GM12878 (cell line): ENCODE data around the gene CXCL9. TPM values are rescaled to one million over a fixed set of nuclear protein-coding genes. Genes with fewer than 3 reads are reported as not detected.

Experiments used
- ATAC-seq: fragments of 200-7000 bp; cut with Tn5 transposase; 3 replicates; pipeline ENCODE4 v1.9.1; 2020; ENCODE audit warnings: mild to moderate bottlenecking, moderate library complexity
- BruUV-seq: library from RNA; stranded (reverse); fragments of 400-500 nt; replicated peaks from 2 replicates; lab custom pipeline; 2021; lab: Mats Ljungman, UMichigan
- CTCF ChIA-PET: fragments of 300-600 bp; sonication (Branson Sonifier 250); formaldehyde crosslinking; extraction: SDS; loops from one replicate; lab custom pipeline; 2021; ENCODE audit warnings: inconsistent platforms; lab: Yijun Ruan, JAX
- POLR2A ChIA-PET: fragments of 350-600 bp; formaldehyde crosslinking; extraction: SDS; loops from one replicate; lab custom pipeline; 2021; ENCODE audit warnings: inconsistent platforms; lab: Charles Lee
- RAD21 ChIA-PET: fragments of 300-600 bp; sonication (Branson Sonifier 250); formaldehyde crosslinking; loops from one replicate; lab custom pipeline; 2023; ENCODE audit warnings: antibody characterized with exemption; ENCODE audit not compliant: unreplicated experiment; lab: Charles Lee
- SMC1A ChIA-PET: fragments of 300-600 bp; sonication (Branson Sonifier 250); formaldehyde crosslinking; loops from one replicate; lab custom pipeline; 2023; ENCODE audit not compliant: unreplicated experiment, uncharacterized antibody; lab: Charles Lee
- DNase-seq: peaks from one replicate; pipeline ENCODE4 v3.0.0-alpha.2; 2011; ENCODE audit warnings: low read depth, low spot score
- FAIRE-seq: peaks from 3 replicates; lab custom pipeline; 2011; peaks lifted over from hg19 to GRCh38; lab: Jason Lieb, UNC
- H2AFZ ChIP-seq: 2 replicates; pipeline ENCODE4 v1.6.0; 2011; ENCODE audit warnings: low read depth, low read length, control low read depth; ENCODE audit not compliant: control insufficient read depth
- H3K27ac ChIP-seq: 2 replicates; pipeline ENCODE4 v1.5.1; 2011; ENCODE audit warnings: control low read depth; ENCODE audit not compliant: control insufficient read depth, insufficient read depth
- H3K27me3 ChIP-seq, 2 experiments: replicated peaks in 1 of 2; 2 replicates each; pipeline versions ENCODE4 v1.6.0 to v1.6.1; 2011; ENCODE audit warnings: low read length in 1 of 2; ENCODE audit not compliant: control insufficient read depth in 2 of 2, insufficient read depth in 2 of 2
- H3K36me3 ChIP-seq, 2 experiments: 2 replicates each; pipeline ENCODE4 v1.5.1; 2011; ENCODE audit warnings: low read length in 1 of 2; ENCODE audit not compliant: control insufficient read depth in 2 of 2, insufficient read depth in 2 of 2
- H3K4me1 ChIP-seq: 2 replicates; pipeline ENCODE4 v1.6.1; 2011; ENCODE audit warnings: mild to moderate bottlenecking, low read length, moderate library complexity, mixed read lengths; ENCODE audit not compliant: control insufficient read depth, insufficient read depth
- H3K4me2 ChIP-seq: 2 replicates; pipeline ENCODE4 v1.6.0; 2011; ENCODE audit warnings: control low read depth; ENCODE audit not compliant: control insufficient read depth, insufficient read depth
- H3K4me3 ChIP-seq: fragments of 200-600 bp; sonication (generic); 2 replicates; pipeline ENCODE4 v1.5.1; 2016
- H3K79me2 ChIP-seq: 2 replicates; pipeline ENCODE4 v1.6.0; 2011; ENCODE audit warnings: low read length; ENCODE audit not compliant: control insufficient read depth, insufficient read depth
- H3K9ac ChIP-seq: 2 replicates; pipeline ENCODE4 v1.8.0; 2011; ENCODE audit warnings: low read length, control low read depth, mixed read lengths; ENCODE audit not compliant: control insufficient read depth, insufficient read depth
- H3K9me3 ChIP-seq: replicated peaks from 3 replicates; pipeline ENCODE4 v1.5.1; 2011; ENCODE audit warnings: mild to moderate bottlenecking, low read length; ENCODE audit not compliant: control insufficient read depth, insufficient read depth
- H4K20me1 ChIP-seq: 2 replicates; pipeline ENCODE4 v1.6.0; 2011; ENCODE audit not compliant: control insufficient read depth, insufficient read depth
- EZH2 ChIP-seq: IDR thresholded peaks from 2 replicates; pipeline ENCODE4 v1.6.1; 2012; ENCODE audit warnings: low read depth, mild to moderate bottlenecking, control low read depth, inconsistent platforms, low read length, borderline replicate concordance; ENCODE audit not compliant: control insufficient read depth
- HDGF ChIP-seq: fragments of 450-650 bp; IDR thresholded peaks from 2 replicates; pipeline ENCODE4 v1.6.1; 2016; ENCODE audit warnings: antibody characterized with exemption
- JUND ChIP-seq: IDR thresholded peaks from 2 replicates; pipeline ENCODE4 v1.6.1; 2012; ENCODE audit warnings: low read depth, mild to moderate bottlenecking, low read length, improper control_type of control experiment, moderate library complexity
- LARP7 ChIP-seq: fragments of 450-650 bp; IDR thresholded peaks from 2 replicates; pipeline ENCODE4 v1.6.1; 2017; ENCODE audit warnings: mild to moderate bottlenecking
- MEF2A ChIP-seq: IDR thresholded peaks from 2 replicates; pipeline ENCODE4 v1.6.1; 2011; ENCODE audit warnings: low read depth, mild to moderate bottlenecking, low read length, moderate library complexity; ENCODE audit not compliant: insufficient read depth
- NRF1 ChIP-seq: conservative IDR thresholded peaks from 2 replicates; pipeline ENCODE4 v1.6.1; 2011; ENCODE audit warnings: mild to moderate bottlenecking, low read depth, low read length, improper control_type of control experiment
- PML ChIP-seq: IDR thresholded peaks from 2 replicates; pipeline ENCODE4 v1.6.1; 2012; ENCODE audit warnings: low read length, inconsistent platforms
- RAD21 ChIP-seq: IDR thresholded peaks from 2 replicates; pipeline ENCODE4 v1.6.1; 2011; ENCODE audit warnings: mild to moderate bottlenecking, low read depth, low read length, moderate library complexity; ENCODE audit not compliant: insufficient read depth
- RFX5 ChIP-seq: IDR thresholded peaks from 2 replicates; pipeline ENCODE4 v1.6.1; 2011; ENCODE audit warnings: low read depth, low read length, improper control_type of control experiment
- SRF ChIP-seq, 2 experiments: IDR thresholded peaks; 2 replicates each; pipeline ENCODE4 v1.6.1; 2011; ENCODE audit warnings: low read depth in 2 of 2, low read length in 2 of 2, mild to moderate bottlenecking in 1 of 2, moderate library complexity in 1 of 2
- TCF12 ChIP-seq: IDR thresholded peaks from 2 replicates; pipeline ENCODE4 v1.6.1; 2011; ENCODE audit warnings: low read depth, mild to moderate bottlenecking, low read length
- WGBS: methylation state at CpG from one replicate; pipeline ENCODE4 v1.1.6; 2016; ENCODE audit warnings: low lambda C conversion rate; ENCODE audit not compliant: insufficient replicate concordance, insufficient coverage; ENCODE audit errors: missing lambda C conversion rate; 5-methylcytosine and 5-hydroxymethylcytosine counted together
- in situ Hi-C: fragments of 300-500 bp; cut with MboI; formaldehyde crosslinking; loops from 9 replicates; pipeline ENCODE4 v1.14.3; 2018; ENCODE audit warnings: mixed read lengths
- intact Hi-C: fragments of 100-400 bp; cut with micrococcal nuclease; formaldehyde crosslinking; loops from one replicate; pipeline ENCODE4 v1.14.2; 2022; ENCODE audit not compliant: unreplicated experiment
- polyA plus RNA-seq, 11 experiments: library from polyadenylated mRNA; depleted of rRNA in 4 of 11; unstranded in 6 of 11; stranded (reverse) in 5 of 11; fragments of >200 nt; fragmentation: Nextera tagmentation in 4 of 11; fragmentation: Illumina TruSeq in 1 of 11; extraction: Ambion mirVana in 4 of 11; extraction: Trizol in 1 of 11; gene quantifications; 1 replicate in 1 of 11; 2 replicates in 10 of 11; pipeline versions ENCODE4 v1.2.1 to v1.2.3, GENCODE V29; 2011 to 2016; ENCODE audit warnings: inconsistent platforms in 2 of 11, missing spikeins in 2 of 11, low read depth in 1 of 11
- total RNA-seq, 4 experiments: library from RNA; depleted of rRNA in 3 of 4; stranded (reverse); fragments of >200 nt in 3 of 4; fragmentation: Illumina TruSeq in 1 of 4; extraction: Trizol in 1 of 4; gene quantifications; 2 replicates each; pipeline versions ENCODE4 v1.2.1 to v1.2.3, GENCODE V29; 2013 to 2021
- TF ChIP-seq, protein P1 (sequence below): fragments of 450-650 bp; formaldehyde crosslinking; IDR thresholded peaks from 2 replicates; pipeline ENCODE4 v1.4.0; 2020; ENCODE audit warnings: mild to moderate bottlenecking, moderate library complexity
- TF ChIP-seq, protein P2 (sequence below): fragments of 450-650 bp; IDR thresholded peaks from 2 replicates; pipeline ENCODE4 v1.6.1; 2014; ENCODE audit warnings: mild to moderate bottlenecking

Gene CXCL9
- total and polyA plus RNA-seq, 10 of the 15 experiments (the other 5 are each of a cell fraction or from before 2014, with no cell fraction given), result 0.03 to 0.46 (median 0.22) TPM; not detected in 1

- no peak for TF ChIP-seq MEF2A
- TF ChIP-seq TCF12, result no peak
- TF ChIP-seq HDGF, result no peak
- no peak for TF ChIP-seq RAD21
- no peak for TF ChIP-seq PML
- no peak for TF ChIP-seq LARP7
- TF ChIP-seq, protein P1, sequence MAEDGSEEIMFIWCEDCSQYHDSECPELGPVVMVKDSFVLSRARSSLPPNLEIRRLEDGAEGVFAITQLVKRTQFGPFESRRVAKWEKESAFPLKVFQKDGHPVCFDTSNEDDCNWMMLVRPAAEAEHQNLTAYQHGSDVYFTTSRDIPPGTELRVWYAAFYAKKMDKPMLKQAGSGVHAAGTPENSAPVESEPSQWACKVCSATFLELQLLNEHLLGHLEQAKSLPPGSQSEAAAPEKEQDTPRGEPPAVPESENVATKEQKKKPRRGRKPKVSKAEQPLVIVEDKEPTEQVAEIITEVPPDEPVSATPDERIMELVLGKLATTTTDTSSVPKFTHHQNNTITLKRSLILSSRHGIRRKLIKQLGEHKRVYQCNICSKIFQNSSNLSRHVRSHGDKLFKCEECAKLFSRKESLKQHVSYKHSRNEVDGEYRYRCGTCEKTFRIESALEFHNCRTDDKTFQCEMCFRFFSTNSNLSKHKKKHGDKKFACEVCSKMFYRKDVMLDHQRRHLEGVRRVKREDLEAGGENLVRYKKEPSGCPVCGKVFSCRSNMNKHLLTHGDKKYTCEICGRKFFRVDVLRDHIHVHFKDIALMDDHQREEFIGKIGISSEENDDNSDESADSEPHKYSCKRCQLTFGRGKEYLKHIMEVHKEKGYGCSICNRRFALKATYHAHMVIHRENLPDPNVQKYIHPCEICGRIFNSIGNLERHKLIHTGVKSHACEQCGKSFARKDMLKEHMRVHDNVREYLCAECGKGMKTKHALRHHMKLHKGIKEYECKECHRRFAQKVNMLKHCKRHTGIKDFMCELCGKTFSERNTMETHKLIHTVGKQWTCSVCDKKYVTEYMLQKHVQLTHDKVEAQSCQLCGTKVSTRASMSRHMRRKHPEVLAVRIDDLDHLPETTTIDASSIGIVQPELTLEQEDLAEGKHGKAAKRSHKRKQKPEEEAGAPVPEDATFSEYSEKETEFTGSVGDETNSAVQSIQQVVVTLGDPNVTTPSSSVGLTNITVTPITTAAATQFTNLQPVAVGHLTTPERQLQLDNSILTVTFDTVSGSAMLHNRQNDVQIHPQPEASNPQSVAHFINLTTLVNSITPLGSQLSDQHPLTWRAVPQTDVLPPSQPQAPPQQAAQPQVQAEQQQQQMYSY, result no peak
- TF ChIP-seq JUND, result no peak
- no peak for TF ChIP-seq SRF (IDR thresholded peaks at IDR 0.05; ENCODE audit: low read depth in 2 of 2, low read length in 2 of 2)
- TF ChIP-seq, protein P2, sequence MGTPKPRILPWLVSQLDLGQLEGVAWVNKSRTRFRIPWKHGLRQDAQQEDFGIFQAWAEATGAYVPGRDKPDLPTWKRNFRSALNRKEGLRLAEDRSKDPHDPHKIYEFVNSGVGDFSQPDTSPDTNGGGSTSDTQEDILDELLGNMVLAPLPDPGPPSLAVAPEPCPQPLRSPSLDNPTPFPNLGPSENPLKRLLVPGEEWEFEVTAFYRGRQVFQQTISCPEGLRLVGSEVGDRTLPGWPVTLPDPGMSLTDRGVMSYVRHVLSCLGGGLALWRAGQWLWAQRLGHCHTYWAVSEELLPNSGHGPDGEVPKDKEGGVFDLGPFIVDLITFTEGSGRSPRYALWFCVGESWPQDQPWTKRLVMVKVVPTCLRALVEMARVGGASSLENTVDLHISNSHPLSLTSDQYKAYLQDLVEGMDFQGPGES, result no peak
- no peak for TF ChIP-seq RFX5
- TF ChIP-seq EZH2, result no peak
- no peak for TF ChIP-seq NRF1
- POLR2A ChIA-PET, result no interaction called here
- H2AFZ ChIP-seq, result no peak overlapping the region
- SMC1A ChIA-PET, result interaction anchor here (1.5 to 1.8 kb wide), 2 partner anchors 44 to 57 kb away, joined by 5 to 6 read pairs; no protein-coding TSS in a partner anchor
- CTCF ChIA-PET, result interaction anchor here (0.7 to 1.4 kb wide), 3 partner anchors 38 to 48 kb away, joined by 3 to 4 read pairs (median 3); no protein-coding TSS in a partner anchor
- no peak overlapping the region for H3K27ac ChIP-seq
- H4K20me1 ChIP-seq, result no peaks in the 10 kb centered on the region
- ATAC-seq (no peak), DNase-seq (no peak), FAIRE-seq (no peak)
- in situ Hi-C loops, result no loop called here
- H3K27me3 ChIP-seq, result peaks cover 0 to 2% of the 10 kb centered on the region in 2 experiments; a peak in 1 of 4 replicates
- H3K79me2 ChIP-seq, result no peaks in the 10 kb centered on the region
- H3K36me3 ChIP-seq, result no peaks in the 10 kb centered on the region
- no peak overlapping the region for H3K4me2 ChIP-seq
- no peak overlapping the region for H3K4me3 ChIP-seq
- no TSS peak for BruUV-seq
- H3K9me3 ChIP-seq, result no peaks in the 10 kb centered on the region; the same call in 2 of the 3 replicates
- peaks cover 36% of the 10 kb centered on the region for H3K4me1 ChIP-seq
- intact Hi-C loops, result loop anchor here (5.0 kb wide), 1 partner anchor 47 kb away; no protein-coding TSS in a partner anchor
- WGBS, result 94% methylated on average over 13 of the region's 13 CpGs
- RAD21 ChIA-PET, result interaction anchor here (1.1 kb wide), 1 partner anchor 15 kb away, joined by 4 read pairs; no protein-coding TSS in a partner anchor
- H3K9ac ChIP-seq, result no peak overlapping the region
These were observed 3.3 kb upstream of the CXCL9 start for GRCh38 chr4:76010576-76010975.
